ENCODE data around the gene MAN2A1.

DNA sequence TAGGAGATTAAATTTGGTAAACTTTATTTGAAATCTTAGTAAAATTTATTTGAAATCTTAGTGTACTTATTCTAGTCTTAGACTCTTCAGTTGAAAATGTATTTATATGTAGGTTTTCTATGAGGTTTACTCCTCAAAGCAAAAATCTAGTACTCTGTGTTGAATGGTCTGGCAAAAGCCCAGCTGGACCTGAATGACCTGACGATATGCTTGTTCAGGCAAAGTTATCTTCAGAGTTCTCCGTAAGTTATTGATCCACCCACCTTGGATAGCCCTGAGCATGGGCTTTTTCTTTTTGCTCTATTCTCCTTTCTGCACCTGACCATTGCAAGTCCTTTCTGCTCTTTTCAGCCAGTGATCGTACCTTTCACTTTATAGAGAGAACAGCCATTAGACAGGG lies 158.4 kb downstream of the MAN2A1 start:
- TF ChIP-seq, protein P1, sequence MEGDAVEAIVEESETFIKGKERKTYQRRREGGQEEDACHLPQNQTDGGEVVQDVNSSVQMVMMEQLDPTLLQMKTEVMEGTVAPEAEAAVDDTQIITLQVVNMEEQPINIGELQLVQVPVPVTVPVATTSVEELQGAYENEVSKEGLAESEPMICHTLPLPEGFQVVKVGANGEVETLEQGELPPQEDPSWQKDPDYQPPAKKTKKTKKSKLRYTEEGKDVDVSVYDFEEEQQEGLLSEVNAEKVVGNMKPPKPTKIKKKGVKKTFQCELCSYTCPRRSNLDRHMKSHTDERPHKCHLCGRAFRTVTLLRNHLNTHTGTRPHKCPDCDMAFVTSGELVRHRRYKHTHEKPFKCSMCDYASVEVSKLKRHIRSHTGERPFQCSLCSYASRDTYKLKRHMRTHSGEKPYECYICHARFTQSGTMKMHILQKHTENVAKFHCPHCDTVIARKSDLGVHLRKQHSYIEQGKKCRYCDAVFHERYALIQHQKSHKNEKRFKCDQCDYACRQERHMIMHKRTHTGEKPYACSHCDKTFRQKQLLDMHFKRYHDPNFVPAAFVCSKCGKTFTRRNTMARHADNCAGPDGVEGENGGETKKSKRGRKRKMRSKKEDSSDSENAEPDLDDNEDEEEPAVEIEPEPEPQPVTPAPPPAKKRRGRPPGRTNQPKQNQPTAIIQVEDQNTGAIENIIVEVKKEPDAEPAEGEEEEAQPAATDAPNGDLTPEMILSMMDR (IDR thresholded peaks at IDR 0.05 in 2 of 3, conservative IDR thresholded peaks at IDR 0.05 in 1 of 3; ENCODE audit: borderline replicate concordance in 1 of 3, insufficient read depth in 1 of 3, low read depth in 2 of 3, low read length in 2 of 3), result no peak
- no peak for TF ChIP-seq POLR2AphosphoS5 (IDR thresholded peaks at IDR 0.05; ENCODE audit: low read depth, low read length)
- TF ChIP-seq, protein P2, sequence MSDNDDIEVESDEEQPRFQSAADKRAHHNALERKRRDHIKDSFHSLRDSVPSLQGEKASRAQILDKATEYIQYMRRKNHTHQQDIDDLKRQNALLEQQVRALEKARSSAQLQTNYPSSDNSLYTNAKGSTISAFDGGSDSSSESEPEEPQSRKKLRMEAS (IDR thresholded peaks at IDR 0.05), result no peak
- TF ChIP-seq, protein P3, sequence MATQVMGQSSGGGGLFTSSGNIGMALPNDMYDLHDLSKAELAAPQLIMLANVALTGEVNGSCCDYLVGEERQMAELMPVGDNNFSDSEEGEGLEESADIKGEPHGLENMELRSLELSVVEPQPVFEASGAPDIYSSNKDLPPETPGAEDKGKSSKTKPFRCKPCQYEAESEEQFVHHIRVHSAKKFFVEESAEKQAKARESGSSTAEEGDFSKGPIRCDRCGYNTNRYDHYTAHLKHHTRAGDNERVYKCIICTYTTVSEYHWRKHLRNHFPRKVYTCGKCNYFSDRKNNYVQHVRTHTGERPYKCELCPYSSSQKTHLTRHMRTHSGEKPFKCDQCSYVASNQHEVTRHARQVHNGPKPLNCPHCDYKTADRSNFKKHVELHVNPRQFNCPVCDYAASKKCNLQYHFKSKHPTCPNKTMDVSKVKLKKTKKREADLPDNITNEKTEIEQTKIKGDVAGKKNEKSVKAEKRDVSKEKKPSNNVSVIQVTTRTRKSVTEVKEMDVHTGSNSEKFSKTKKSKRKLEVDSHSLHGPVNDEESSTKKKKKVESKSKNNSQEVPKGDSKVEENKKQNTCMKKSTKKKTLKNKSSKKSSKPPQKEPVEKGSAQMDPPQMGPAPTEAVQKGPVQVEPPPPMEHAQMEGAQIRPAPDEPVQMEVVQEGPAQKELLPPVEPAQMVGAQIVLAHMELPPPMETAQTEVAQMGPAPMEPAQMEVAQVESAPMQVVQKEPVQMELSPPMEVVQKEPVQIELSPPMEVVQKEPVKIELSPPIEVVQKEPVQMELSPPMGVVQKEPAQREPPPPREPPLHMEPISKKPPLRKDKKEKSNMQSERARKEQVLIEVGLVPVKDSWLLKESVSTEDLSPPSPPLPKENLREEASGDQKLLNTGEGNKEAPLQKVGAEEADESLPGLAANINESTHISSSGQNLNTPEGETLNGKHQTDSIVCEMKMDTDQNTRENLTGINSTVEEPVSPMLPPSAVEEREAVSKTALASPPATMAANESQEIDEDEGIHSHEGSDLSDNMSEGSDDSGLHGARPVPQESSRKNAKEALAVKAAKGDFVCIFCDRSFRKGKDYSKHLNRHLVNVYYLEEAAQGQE (IDR thresholded peaks at IDR 0.05; ENCODE audit: low read depth), result no peak
- TF ChIP-seq, protein P4, sequence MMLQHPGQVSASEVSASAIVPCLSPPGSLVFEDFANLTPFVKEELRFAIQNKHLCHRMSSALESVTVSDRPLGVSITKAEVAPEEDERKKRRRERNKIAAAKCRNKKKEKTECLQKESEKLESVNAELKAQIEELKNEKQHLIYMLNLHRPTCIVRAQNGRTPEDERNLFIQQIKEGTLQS (IDR thresholded peaks at IDR 0.05), result no peak

Data from HCT116 (cell line).